Stimulated activated CD4-positive, alpha-beta T cell treated with anti-CD3 and anti-CD28 coated beads, Interleukin-15, amount 100 ng/mL, for 24 hours (primary cell): ENCODE results near the gene ZMYND11.

Experiments used
- DNase-seq: peaks from one replicate; pipeline ENCODE4 v3.0.0-alpha.2; 2020

ZMYND11 gene

DNA sequence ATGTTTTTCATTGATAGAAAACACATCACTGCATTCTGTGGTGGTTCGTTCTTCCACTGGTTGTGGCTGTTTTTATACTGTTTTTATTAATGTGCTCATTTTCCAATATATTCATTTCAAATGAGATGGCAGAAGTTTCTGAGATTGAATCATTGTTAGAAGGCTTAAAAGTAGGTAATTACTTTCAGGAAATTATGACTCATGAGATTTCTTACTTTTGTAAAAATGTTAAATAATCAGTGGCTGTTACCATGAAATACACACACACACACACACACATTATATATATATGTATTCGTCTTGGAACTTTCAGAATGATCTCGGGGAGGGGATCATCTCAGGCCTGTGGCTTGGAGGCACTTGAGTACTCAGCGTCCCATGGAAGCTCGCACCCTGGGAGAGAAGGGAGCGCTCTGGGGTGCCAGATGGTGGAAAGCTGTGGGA lies 66.1 kb downstream of the ZMYND11 start:
- DNase-seq, result no peak

DNA sequence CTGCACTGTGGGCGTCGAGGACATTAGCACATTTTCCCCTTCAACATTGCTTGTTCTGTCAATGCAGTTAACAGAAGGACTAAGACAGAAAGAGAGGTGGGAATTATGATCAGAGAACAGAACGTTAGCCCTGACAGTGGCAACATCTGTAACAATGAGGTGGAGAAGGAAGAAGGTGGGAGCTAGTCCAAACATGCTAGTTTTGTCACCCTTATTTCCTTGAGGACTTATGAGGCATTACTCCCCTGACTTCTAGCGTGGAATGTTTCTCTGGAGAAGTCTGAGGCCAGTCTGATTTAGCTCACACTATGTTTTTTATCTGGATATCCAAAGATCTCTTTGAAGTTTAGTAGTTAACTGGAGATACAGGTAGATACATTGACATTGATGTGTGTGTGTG lies 73.4 kb downstream of the ZMYND11 start:
- DNase-seq, result no peak

DNA sequence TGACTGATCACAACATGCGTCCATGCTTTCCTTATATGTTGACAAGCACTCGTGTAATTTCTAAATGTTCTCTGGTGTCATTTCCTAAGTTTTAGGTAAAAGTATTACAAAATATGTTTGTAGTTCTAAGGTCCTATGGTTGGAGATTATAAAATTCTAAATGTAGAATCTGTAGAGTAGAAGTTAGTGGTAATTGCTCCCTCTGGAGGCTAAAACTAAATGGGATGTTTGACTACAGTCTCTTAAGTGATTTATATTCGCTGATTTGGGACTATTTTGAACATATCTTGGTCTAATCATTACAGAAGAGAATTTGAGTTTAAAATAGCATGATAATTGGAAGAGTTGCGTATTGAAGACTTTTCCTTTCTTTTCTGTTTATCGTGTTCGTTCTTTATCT lies 74.1 kb downstream of the ZMYND11 start:
- DNase-seq, result no peak

GRCh38 chr10:210297-210696 lies 75.0 kb downstream of the ZMYND11 start:
- no peak for DNase-seq

- DNase-seq, result no peak
Measured at GRCh38 chr10:215444-215843, 80.2 kb downstream of the ZMYND11 start.

DNA sequence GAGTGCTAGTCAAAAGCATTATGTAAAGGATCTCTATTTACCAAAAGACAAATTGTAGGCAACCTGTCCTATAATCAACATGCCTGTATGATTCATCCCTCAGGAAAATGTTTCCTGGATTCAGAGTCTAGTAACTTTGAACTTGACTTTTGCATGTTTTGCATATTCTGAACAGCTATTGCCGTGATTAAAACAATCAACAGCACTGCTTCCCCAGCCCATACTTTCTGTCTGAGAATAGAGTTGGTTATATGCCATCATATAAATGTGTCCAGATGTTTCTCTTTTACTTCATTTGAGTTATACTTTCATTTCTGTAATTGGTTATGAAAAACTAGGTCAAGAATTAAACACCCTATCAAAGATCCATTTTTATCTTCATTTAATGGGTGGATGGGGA lies 83.5 kb downstream of the ZMYND11 start:
- no peak for DNase-seq

DNA sequence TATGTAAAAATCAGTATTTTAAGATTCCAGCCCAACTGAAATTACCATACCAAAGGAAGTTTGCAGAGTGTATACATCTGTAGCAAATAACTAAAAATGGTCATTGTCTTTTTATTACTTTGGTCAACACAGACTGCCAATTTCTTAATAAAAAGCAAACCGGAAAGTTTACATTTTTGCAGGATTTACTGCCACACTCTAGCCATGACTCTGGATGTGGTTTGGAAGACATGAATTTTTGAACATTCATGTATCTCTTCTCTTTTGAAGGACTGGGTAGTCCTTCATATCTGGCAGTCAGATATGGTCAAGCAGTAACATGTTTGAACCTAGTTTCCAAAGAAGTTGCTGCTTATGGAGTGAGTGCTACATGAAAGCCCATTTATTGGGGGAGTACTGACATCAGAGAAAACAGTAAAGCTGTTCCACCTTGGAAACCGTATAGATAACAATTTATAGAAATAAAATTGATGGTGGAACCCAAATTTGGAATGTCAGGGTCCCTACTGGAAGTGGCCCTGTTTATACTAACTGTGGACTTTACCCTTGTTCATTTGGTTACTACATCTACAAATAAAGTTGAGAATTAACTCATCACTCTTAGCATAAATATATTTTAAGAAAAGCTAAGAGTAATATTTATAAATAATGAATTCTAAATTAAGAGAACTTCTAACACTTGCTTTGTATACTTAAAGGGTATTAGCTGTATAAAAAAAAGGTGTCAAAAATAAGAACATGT lies 84.6 kb downstream of the ZMYND11 start:
- no peak for DNase-seq

- no peak for DNase-seq
Measured at GRCh38 chr10:224571-224970, 89.3 kb downstream of the ZMYND11 start.

- DNase-seq, result no peak
Measured at GRCh38 chr10:226018-226417, 90.8 kb downstream of the ZMYND11 start.

DNA sequence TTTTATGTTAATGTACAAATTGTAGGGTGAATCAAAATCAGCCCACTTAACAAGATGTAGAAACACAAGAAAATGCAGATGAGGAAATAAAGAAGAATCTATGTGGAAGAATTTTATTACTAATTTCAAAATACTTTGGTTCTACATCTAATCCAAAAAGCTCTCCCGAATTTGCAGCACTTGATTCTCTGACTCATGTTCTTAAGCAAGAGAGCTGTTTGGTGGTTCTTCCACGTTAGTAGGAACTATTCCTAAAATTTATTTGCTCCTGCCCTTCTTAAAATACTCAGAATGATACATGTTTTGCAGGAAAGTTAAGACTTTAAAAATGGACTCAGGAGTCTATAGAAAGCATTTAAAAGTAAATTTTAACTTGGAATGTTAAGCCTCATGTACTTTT lies 91.8 kb downstream of the ZMYND11 start:
- DNase-seq, result no peak

DNA sequence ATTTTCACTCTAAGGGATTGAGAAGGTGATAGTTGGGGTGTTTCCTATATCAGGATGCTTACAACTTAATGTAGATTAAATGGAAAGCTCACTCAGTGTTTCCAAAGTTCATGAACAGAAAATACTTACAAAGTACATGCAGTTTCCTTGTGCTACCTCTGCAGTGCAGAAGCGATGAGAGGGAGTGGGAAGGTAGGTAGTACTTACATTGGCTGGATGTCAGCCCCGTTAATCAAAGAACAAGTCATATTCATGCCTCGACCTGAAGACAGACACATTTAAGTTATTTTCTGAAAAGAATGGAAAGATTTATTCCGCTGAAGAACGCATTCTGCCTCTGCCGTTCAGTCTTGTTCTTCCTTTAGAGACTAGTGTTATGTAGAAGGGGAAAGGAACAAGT lies 93.1 kb downstream of the ZMYND11 start:
- DNase-seq, result no peak

DNA sequence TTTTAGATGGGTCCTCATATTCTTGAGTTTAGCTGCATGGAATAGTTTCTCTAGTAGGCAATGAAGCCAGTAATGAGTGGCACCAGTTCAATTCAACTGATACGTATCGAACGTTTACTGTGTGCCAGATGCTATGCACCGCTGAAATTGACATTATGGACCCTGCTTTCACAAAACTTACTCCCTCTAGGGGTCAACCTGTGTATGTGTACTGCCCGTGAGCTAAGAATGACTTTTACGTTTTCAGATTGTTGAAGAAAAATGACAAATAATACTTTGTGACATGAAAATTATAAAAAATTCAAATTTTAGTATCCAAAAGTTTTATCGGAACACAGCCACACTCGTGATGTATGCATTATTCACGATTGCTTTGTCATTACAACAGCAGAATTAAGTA lies 95.5 kb downstream of the ZMYND11 start:
- DNase-seq, result no peak

DNA sequence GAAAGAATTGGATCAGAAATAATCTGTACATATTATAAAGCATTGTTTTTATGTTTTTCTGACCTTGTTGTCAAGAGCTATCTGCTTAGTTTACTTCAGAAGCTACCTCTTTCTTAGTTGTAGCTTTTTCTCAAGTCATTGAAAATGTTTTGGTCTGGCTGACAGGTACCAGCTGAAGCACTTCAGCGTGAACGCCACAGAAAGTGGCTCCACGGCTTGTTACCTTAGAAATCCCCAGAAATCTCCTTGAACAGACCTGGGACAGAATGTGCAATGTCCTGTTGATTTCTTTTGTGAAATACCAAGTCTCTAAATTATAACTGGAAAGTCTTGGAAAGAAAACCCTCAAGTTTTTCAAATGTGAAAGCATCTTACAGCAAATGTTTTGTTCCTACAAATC lies 96.8 kb downstream of the ZMYND11 start:
- no peak for DNase-seq

GRCh38 chr10:232878-233277 lies 97.6 kb downstream of the ZMYND11 start:
- no peak for DNase-seq

- DNase-seq, result no peak
Measured at GRCh38 chr10:234708-235406, 99.6 kb downstream of the ZMYND11 start.

- no peak for DNase-seq
Measured at GRCh38 chr10:235915-236314, 100.7 kb downstream of the ZMYND11 start.

- DNase-seq, result no peak
Measured at GRCh38 chr10:239109-239508, 103.9 kb downstream of the ZMYND11 start.

GRCh38 chr10:241451-241850 lies 106.2 kb downstream of the ZMYND11 start:
- no peak for DNase-seq

GRCh38 chr10:241966-242643 lies 106.8 kb downstream of the ZMYND11 start:
- no peak for DNase-seq

DNA sequence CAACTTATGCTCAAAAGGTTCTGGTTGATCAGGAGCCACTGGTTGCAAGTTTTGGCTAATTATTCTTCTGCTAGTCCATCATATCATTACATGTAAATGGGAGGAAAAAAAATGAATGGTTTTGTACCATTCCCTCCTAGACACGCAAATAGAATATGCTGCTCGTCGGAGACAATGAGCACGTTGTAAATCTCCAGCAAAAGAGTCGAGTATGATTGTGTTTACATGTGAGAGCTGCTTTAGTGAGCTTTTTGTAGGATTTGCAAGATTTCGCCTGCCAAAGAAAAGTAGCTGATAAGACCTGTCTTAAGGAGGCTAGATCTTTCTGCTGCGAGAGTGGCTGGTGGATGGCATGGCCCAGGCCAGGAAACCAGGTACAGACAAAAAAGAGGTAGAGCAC lies 109.0 kb downstream of the ZMYND11 start:
- no peak for DNase-seq

DNA sequence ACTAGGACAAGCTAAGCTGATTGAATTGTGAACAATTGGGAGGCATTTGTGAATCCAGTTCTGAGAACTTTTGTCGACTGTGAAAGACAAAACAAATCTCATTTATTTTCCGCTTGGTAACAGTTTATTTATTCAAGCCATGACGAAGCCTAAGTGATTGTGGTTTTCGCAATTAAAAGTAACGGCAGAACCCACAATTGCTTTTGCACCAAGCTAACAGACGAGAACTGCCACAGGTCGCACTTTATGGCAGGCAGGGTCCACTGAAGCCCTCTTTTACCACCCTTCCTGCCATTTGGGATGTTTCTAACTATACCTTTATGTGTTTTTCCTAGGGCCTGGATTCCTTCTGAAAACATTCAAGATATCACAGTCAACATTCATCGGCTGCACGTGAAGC lies 111.2 kb downstream of the ZMYND11 start:
- no peak for DNase-seq

DNA sequence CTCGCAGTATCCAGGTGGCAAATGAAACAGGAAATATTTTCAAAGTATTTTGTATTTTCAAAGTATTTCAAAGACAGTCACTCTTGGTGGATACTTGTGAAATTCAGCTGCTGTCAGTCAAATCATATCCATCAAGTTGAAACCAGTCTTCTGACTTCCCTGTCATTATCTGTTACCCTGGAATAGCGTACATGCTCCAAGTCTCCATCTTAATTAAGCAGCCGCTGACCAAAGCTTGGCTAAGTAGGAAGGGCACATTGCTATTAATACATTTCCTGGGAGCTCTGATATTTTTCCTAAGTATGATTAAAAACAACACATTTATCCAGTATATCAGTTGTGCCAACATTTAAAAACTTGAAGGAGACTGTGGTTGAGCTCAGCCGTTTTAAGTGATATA lies 112.2 kb downstream of the ZMYND11 start:
- no peak for DNase-seq

DNA sequence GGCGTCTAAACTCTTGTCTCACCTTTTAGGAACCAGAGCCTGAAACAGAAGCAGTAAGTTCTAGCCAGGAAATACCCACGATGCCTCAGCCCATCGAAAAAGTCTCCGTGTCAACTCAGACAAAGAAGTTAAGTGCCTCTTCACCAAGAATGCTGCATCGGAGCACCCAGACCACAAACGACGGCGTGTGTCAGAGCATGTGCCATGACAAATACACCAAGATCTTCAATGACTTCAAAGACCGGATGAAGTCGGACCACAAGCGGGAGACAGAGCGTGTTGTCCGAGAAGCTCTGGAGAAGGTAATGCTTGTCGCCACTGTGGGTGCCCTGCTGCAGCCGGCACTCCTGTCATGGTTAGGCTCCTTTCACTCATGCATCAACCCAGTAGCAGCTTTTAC lies 113.1 kb downstream of the ZMYND11 start:
- no peak for DNase-seq

- no peak for DNase-seq
Measured at GRCh38 chr10:251982-252582, 116.8 kb downstream of the ZMYND11 start.
